Pancreas (tissue), 10 donors: ENCODE results near the gene AOPEP. TPM values are rescaled to one million over a fixed set of nuclear protein-coding genes. Genes with fewer than 3 reads are reported as not detected.

ENCODE experiments used
- ATAC-seq, 4 donors: fragments of 200-7000 bp; cut with Tn5 transposase; one replicate each; pipeline versions ENCODE4 v1.8.0 to v1.9.1; 2020; ENCODE audit warnings: mild to moderate bottlenecking in 4 of 4, moderate library complexity in 4 of 4
- DNase-seq, 6 donors: peaks; one replicate each; pipeline ENCODE4 v3.0.0-alpha.2; 2020
- FAIRE-seq: peaks from 2 replicates; lab custom pipeline; 2012; peaks lifted over from hg19 to GRCh38; lab: Jason Lieb, UNC
- H3K27ac ChIP-seq, 4 donors: fragments of 200-600 bp; sonication (generic); 1 replicate in 3 of 4; 2 replicates in 1 of 4; pipeline versions ENCODE4 v1.5.0 to v1.8.0; 2020
- H3K27me3 ChIP-seq, 4 donors: fragments of 200-600 bp; one replicate each; pipeline ENCODE4 v1.8.0; 2021
- H3K36me3 ChIP-seq, 3 donors: fragments of 200-600 bp; sonication (generic) in 1 of 3; one replicate each; pipeline versions ENCODE4 v1.5.0 to v1.8.0; 2020 to 2021
- H3K4me1 ChIP-seq, 3 donors: fragments of 200-600 bp; one replicate each; pipeline ENCODE4 v1.8.0; 2021
- H3K4me3 ChIP-seq, 4 donors: fragments of 200-600 bp; sonication (generic) in 2 of 4; one replicate each; pipeline versions ENCODE4 v1.5.0 to v1.8.0; 2020 to 2021
- H3K9me3 ChIP-seq, 4 donors: fragments of 200-600 bp; one replicate each; pipeline ENCODE4 v1.8.0; 2021
- WGBS, 2 donors: extraction: QIAGEN DNeasy Blood & Tissue Kit; methylation state at CpG; one replicate each; pipeline ENCODE4 v1.1.7; 2013; 5-methylcytosine and 5-hydroxymethylcytosine counted together
- intact Hi-C, 3 donors: fragments of 100-400 bp; cut with DNase I; formaldehyde crosslinking; loops; one replicate each; pipeline versions ENCODE4 v1.11.1 to v1.14.2; 2022
- polyA plus RNA-seq, 2 donors: library from polyadenylated mRNA; stranded (reverse); fragments of 200-250 nt; gene quantifications; one replicate each; pipeline ENCODE4 v1.2.3, GENCODE V29; 2013
- total RNA-seq, 6 donors: library from RNA; stranded (reverse); fragmentation: NEBNext Ultra II Directional in 4 of 6; extraction: Animal tissue kit (Norgen Biotek cat#: 25700) in 4 of 6; gene quantifications; one replicate each; pipeline versions ENCODE4 v1.2.1 to v1.2.4, GENCODE V29; 2021 to 2023
- TF ChIP-seq, protein P1 (sequence below), 4 donors: fragments of 200-600 bp; sonication (generic) in 3 of 4; IDR thresholded peaks; one replicate each; pipeline versions ENCODE4 v1.5.0 to v1.8.0; 2021; ENCODE audit warnings: antibody characterized with exemption in 4 of 4
- donor health status: healthy with polysubstance abuse.
- donor health status: DM: no; HTN: no; CAD: no; lungs with moderate emphysema.
- donor health status: DM: no; HTN: no; CAD: no.
- donor health status: control.
- donor health status: control.
- donor health status: Bipolar disorder and iron deficiency.
- donor health status: DM: yes; HTN: yes; CAD: no.
- donor health status: DM: no; HTN: no; CAD: no.
- donor health status: DM: no; HTN: no; CAD: no.
- donor health status: DM: yes; HTN: yes; CAD: no.

Gene AOPEP
- total and polyA plus RNA-seq, 8 donors, result 50.5 to 140 (median 76.7) TPM

GRCh38 chr9:94788570-94789105 lies 62.1 kb downstream of the AOPEP start:
- Histone ChIP-seq H3K4me3 (no peak overlapping the region), H3K27ac (no peak overlapping the region), H3K36me3 (no peaks in the 10 kb centered on the region), H3K4me1 (no peaks in the 10 kb centered on the region), H3K9me3 (no peaks in the 10 kb centered on the region), H3K27me3 (no peaks in the 10 kb centered on the region)
- FAIRE-seq, result no peak
- no peak for ATAC-seq
- TF ChIP-seq, protein P1, sequence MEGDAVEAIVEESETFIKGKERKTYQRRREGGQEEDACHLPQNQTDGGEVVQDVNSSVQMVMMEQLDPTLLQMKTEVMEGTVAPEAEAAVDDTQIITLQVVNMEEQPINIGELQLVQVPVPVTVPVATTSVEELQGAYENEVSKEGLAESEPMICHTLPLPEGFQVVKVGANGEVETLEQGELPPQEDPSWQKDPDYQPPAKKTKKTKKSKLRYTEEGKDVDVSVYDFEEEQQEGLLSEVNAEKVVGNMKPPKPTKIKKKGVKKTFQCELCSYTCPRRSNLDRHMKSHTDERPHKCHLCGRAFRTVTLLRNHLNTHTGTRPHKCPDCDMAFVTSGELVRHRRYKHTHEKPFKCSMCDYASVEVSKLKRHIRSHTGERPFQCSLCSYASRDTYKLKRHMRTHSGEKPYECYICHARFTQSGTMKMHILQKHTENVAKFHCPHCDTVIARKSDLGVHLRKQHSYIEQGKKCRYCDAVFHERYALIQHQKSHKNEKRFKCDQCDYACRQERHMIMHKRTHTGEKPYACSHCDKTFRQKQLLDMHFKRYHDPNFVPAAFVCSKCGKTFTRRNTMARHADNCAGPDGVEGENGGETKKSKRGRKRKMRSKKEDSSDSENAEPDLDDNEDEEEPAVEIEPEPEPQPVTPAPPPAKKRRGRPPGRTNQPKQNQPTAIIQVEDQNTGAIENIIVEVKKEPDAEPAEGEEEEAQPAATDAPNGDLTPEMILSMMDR (IDR thresholded peaks at IDR 0.05), result no peak
- intact Hi-C loops, result loop anchor here in 1 of 3 donors (5.0 kb wide), 1 partner anchor 339 kb away; no protein-coding TSS in a partner anchor
- no peak for DNase-seq

DNA sequence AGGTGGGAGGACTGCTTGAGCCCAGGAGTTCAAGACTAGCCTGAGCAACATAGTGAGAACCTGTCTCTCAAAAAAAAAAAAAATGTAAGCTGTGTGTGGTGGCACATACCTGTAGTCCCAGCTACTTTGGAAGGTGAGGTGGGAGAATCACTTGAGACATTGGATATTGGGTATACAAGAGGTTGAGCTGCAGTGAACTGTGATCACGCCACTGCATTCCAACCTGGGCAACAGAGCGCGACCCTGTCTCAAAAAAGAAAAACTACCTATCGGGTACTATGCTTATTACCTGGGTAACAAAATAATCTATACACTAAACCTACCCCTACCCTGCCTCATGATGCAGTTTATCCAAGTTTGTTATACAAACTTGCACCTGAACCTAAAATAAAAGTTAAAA lies 64.9 kb downstream of the AOPEP start:
- Histone ChIP-seq H3K9me3 (no peaks in the 10 kb centered on the region), H3K36me3 (no peaks in the 10 kb centered on the region), H3K4me3 (no peak overlapping the region), H3K4me1 (no peaks in the 10 kb centered on the region), H3K27me3 (no peaks in the 10 kb centered on the region), H3K27ac (no peak overlapping the region)
- FAIRE-seq (no peak), ATAC-seq (no peak), DNase-seq (no peak)
- TF ChIP-seq, protein P1 (IDR thresholded peaks at IDR 0.05), result no peak
- 99% methylated on average over 4 of the region's 4 CpGs for whole genome bisulfite sequencing, 2 donors
- intact Hi-C loops, result no loop called here

- H3K36me3 ChIP-seq, result no peaks in the 10 kb centered on the region
Observed at GRCh38 chr9:94792511-94792910, 66.0 kb downstream of the AOPEP start.

GRCh38 chr9:94794476-94795167 lies 68.1 kb downstream of the AOPEP start:
- ATAC-seq (no peak), DNase-seq (no peak), FAIRE-seq (no peak)
- intact Hi-C loops, result no loop called here
- WGBS, 2 donors, result 95 to 100% methylated on average over 1 of the region's 1 CpG
- TF ChIP-seq, protein P1 (IDR thresholded peaks at IDR 0.05), result no peak
- Histone ChIP-seq H3K9me3 (no peaks in the 10 kb centered on the region), H3K4me1 (no peaks in the 10 kb centered on the region), H3K27me3 (no peaks in the 10 kb centered on the region), H3K4me3 (no peak overlapping the region), H3K27ac (no peak overlapping the region), H3K36me3 (no peaks in the 10 kb centered on the region)

More at GRCh38 chr9:94792511-94792910, 66.0 kb downstream of the AOPEP start:
- ATAC-seq (no peak), DNase-seq (no peak), FAIRE-seq (no peak)
- Histone ChIP-seq H3K27ac (no peak overlapping the region), H3K4me3 (no peak overlapping the region), H3K27me3 (no peaks in the 10 kb centered on the region), H3K4me1 (no peaks in the 10 kb centered on the region), H3K9me3 (no peaks in the 10 kb centered on the region)
- TF ChIP-seq, protein P1 (IDR thresholded peaks at IDR 0.05), result no peak
- WGBS, 2 donors, result 76 to 84% methylated on average over 5 of the region's 5 CpGs
- intact Hi-C loops, result no loop called here

GRCh38 chr9:94796687-94797086 lies 70.2 kb downstream of the AOPEP start:
- Histone ChIP-seq H3K9me3 (no peaks in the 10 kb centered on the region), H3K36me3 (no peaks in the 10 kb centered on the region), H3K4me3 (no peak overlapping the region), H3K4me1 (peaks cover 0 to 9% (median 0%) of the 10 kb centered on the region in 3 donors), H3K27me3 (no peaks in the 10 kb centered on the region), H3K27ac (no peak overlapping the region)
- ATAC-seq, result no peak
- TF ChIP-seq, protein P1 (IDR thresholded peaks at IDR 0.05), result no peak
- no peak for DNase-seq
- WGBS, 2 donors, result 5 to 9% methylated on average over 1 of the region's 1 CpG
- intact Hi-C loops, result no loop called here
- no peak for FAIRE-seq
